T-cell (primary cell): ENCODE results near the gene EPO. TPM values are rescaled to one million over a fixed set of nuclear protein-coding genes. Genes with fewer than 3 reads are reported as not detected.
A peak's percentile ranks its signal among the peaks of the same experiment; 100 is the strongest.

Experiments used
- ATAC-seq, 4 experiments: fragments of 200-7000 bp in 3 of 4; fragments of 150-1000 bp in 1 of 4; cut with Tn5 transposase; replicated peaks in 1 of 4; 1 replicate in 3 of 4; 2 replicates in 1 of 4; pipeline ENCODE4 v1.10.0; 2021; ENCODE audit warnings: moderate library complexity in 3 of 4, mild to moderate bottlenecking in 2 of 4, moderate number of reproducible peaks in 1 of 4
- CTCF ChIA-PET, 2 donors: fragments of 300-600 bp; sonication (Branson Sonifier 250); formaldehyde crosslinking; loops; one replicate each; lab custom pipeline; 2022; ENCODE audit warnings: antibody characterized with exemption in 2 of 2; lab: Charles Lee
- POLR2A ChIA-PET, 2 donors: fragments of 300-600 bp; sonication (Branson Sonifier 250); formaldehyde crosslinking; loops; one replicate each; lab custom pipeline; 2022; ENCODE audit warnings: antibody characterized with exemption in 2 of 2; lab: Charles Lee
- DNase-seq, 35 experiments: peaks; one replicate each; pipeline versions ENCODE4 v3.0.0 to v3.0.0-alpha.2; 2013 to 2023
- H3K27ac ChIP-seq: one replicate; pipeline ENCODE4 v1.5.1; 2013; ENCODE audit warnings: low read length
- H3K27me3 ChIP-seq, 2 experiments: replicated peaks in 1 of 2; 1 replicate in 1 of 2; 2 replicates in 1 of 2; pipeline versions ENCODE4 v1.6.1 to v1.7.0; 2013; ENCODE audit warnings: low read length in 1 of 2, mixed read lengths in 1 of 2; ENCODE audit not compliant: control insufficient read depth in 2 of 2, insufficient read depth in 2 of 2; ENCODE audit errors: extremely low read depth in 1 of 2
- H3K36me3 ChIP-seq, 2 donors: 1 replicate in 1 of 2; 2 replicates in 1 of 2; pipeline versions ENCODE4 v1.6.1 to v1.7.0; 2013; ENCODE audit warnings: low read length in 1 of 2; ENCODE audit not compliant: control insufficient read depth in 2 of 2, insufficient read depth in 1 of 2; ENCODE audit errors: extremely low read depth in 1 of 2
- H3K4me1 ChIP-seq, 2 experiments: 1 replicate in 1 of 2; 2 replicates in 1 of 2; pipeline versions ENCODE4 v1.6.1 to v1.7.0; 2013; ENCODE audit warnings: low read length in 2 of 2, mixed read lengths in 1 of 2; ENCODE audit not compliant: insufficient read depth in 2 of 2, control insufficient read depth in 1 of 2; ENCODE audit errors: extremely low read depth in 1 of 2
- H3K4me3 ChIP-seq, 2 donors: 1 replicate in 1 of 2; 2 replicates in 1 of 2; pipeline versions ENCODE4 v1.5.1 to v1.7.0; 2013; ENCODE audit warnings: mild to moderate bottlenecking in 2 of 2, low read length in 1 of 2, moderate library complexity in 1 of 2; ENCODE audit not compliant: control insufficient read depth in 1 of 2; ENCODE audit errors: extremely low read depth in 1 of 2
- H3K9me3 ChIP-seq: 2 replicates; pipeline ENCODE4 v1.7.0; 2013
- H3K27ac Mint-ChIP-seq, 2 donors: one replicate each; pipeline ENCODE4 v1.8.0; 2020 to 2021; ENCODE audit warnings: mild to moderate bottlenecking in 2 of 2, mixed read lengths in 2 of 2
- H3K27me3 Mint-ChIP-seq, 2 donors: one replicate each; pipeline ENCODE4 v1.8.0; 2021 to 2022; ENCODE audit warnings: mixed read lengths in 2 of 2
- H3K36me3 Mint-ChIP-seq: one replicate; pipeline ENCODE4 v1.8.0; 2021; ENCODE audit warnings: mixed read lengths
- H3K4me1 Mint-ChIP-seq, 3 donors: one replicate each; pipeline ENCODE4 v1.8.0; 2020 to 2022; ENCODE audit warnings: mixed read lengths in 3 of 3, mild to moderate bottlenecking in 1 of 3
- H3K4me3 Mint-ChIP-seq, 3 donors: one replicate each; pipeline ENCODE4 v1.8.0; 2020 to 2022; ENCODE audit warnings: mild to moderate bottlenecking in 3 of 3, mixed read lengths in 3 of 3, moderate library complexity in 3 of 3
- H3K9me3 Mint-ChIP-seq, 3 donors: one replicate each; pipeline ENCODE4 v1.8.0; 2020 to 2022; ENCODE audit warnings: mixed read lengths in 3 of 3
- WGBS: methylation state at CpG from one replicate; pipeline ENCODE4 v1.1.5; 2013; ENCODE audit warnings: missing lambda C conversion rate; ENCODE audit not compliant: insufficient coverage; 5-methylcytosine and 5-hydroxymethylcytosine counted together
- total RNA-seq, 35 experiments: library from RNA in 6 of 35; stranded (reverse) in 6 of 35; fragments of 120-200 nt in 1 of 35; gene quantifications; one replicate each; pipeline versions ENCODE4 v1.2.1 to v1.2.4 and lab custom pipeline; 2013 to 2026

Gene EPO
- total RNA-seq (not detected), total RNA-seq (lab: John Stamatoyannopoulos, UW) (0 to 0.27 (median 0) reads per million in 29 experiments)
- not detected for total RNA-seq (2013)

- H3K36me3 ChIP-seq = no peaks in the 10 kb centered on the region
- 8% methylated on average over 21 of the region's 21 CpGs for WGBS
- no peak within 1 kb of the TSS for H3K27ac Mint-ChIP-seq
- H3K27me3 Mint-ChIP-seq = peaks cover 39 to 45% of the 10 kb centered on the region in 2 donors
- ATAC-seq = no peak
- peaks cover 5 to 6% (median 6%) of the 10 kb centered on the region in 3 donors for H3K4me1 Mint-ChIP-seq
- H3K4me1 ChIP-seq = peaks cover 0 to 7% of the 10 kb centered on the region in 2 experiments
- H3K36me3 Mint-ChIP-seq = peaks cover 4% of the 10 kb centered on the region
- H3K27me3 ChIP-seq = peaks cover 2 to 68% of the 10 kb centered on the region in 2 experiments
- no peak within 1 kb of the TSS for H3K4me3 ChIP-seq
- no peaks in the 10 kb centered on the region for H3K9me3 ChIP-seq
- DNase-seq = no peak
- H3K4me3 Mint-ChIP-seq = no peak within 1 kb of the TSS
- H3K9me3 Mint-ChIP-seq = peaks cover 0 to 11% (median 8%) of the 10 kb centered on the region in 3 donors
- no peak within 1 kb of the TSS for H3K27ac ChIP-seq
- ChIA-PET CTCF (interaction anchor here in 1 of 2 donors (0.7 kb wide), 1 partner anchor 381 kb away, joined by 3 read pairs; no protein-coding TSS in a partner anchor), POLR2A (no interaction called here)
These were observed at the start of gene EPO for GRCh38 chr7:100720279-100720670. Gene EPO (plus strand): TSS chr7:100720468. CDS start chr7:100720981, 513 bp downstream.

- Histone ChIP-seq H3K4me3 (no peak overlapping the region), H3K36me3 (peaks cover 3 to 4% of the 10 kb centered on the region in 2 donors), H3K4me1 (peaks cover 2 to 18% of the 10 kb centered on the region in 2 experiments), H3K9me3 (no peaks in the 10 kb centered on the region), H3K27ac (no peak overlapping the region), H3K27me3 (no peaks in the 10 kb centered on the region)
- Mint-ChIP-seq H3K27ac (peak overlapping the region in 1 of 2 donors; percentile 66), H3K4me1 (peaks cover 4 to 14% (median 9%) of the 10 kb centered on the region in 3 donors), H3K9me3 (no peaks in the 10 kb centered on the region), H3K36me3 (peaks cover under 1% of the 10 kb centered on the region), H3K27me3 (peaks cover 0 to 4% of the 10 kb centered on the region in 2 donors), H3K4me3 (peak overlapping the region in 1 of 3 donors; percentile 96)
- ATAC-seq = no peak
- WGBS = 93% methylated on average over 10 of the region's 18 CpGs
- CTCF ChIA-PET = interaction anchor here in 1 of 2 donors (0.6 to 1.5 kb wide), 3 partner anchors 23 to 209 kb away, joined by 3 to 6 read pairs (median 4); partner anchors contain the start of gene MOSPD3
- no peak for DNase-seq
- POLR2A ChIA-PET = interaction anchor here in 1 of 2 donors (0.6 kb wide), 1 partner anchor 139 kb away, joined by 4 read pairs; no protein-coding TSS in a partner anchor
These were observed 48.6 kb upstream of the EPO start for GRCh38 chr7:100671353-100672327.

- Mint-ChIP-seq H3K27me3 (peaks cover 0 to 2% of the 10 kb centered on the region in 2 donors), H3K9me3 (no peaks in the 10 kb centered on the region), H3K36me3 (peaks cover 11% of the 10 kb centered on the region), H3K4me1 (peaks cover 9 to 24% (median 16%) of the 10 kb centered on the region in 3 donors), H3K4me3 (peak within 1 kb of the TSS; percentile 95 to 96 (median 96)), H3K27ac (peak within 1 kb of the TSS; percentile 94 to 98)
- Histone ChIP-seq H3K9me3 (no peaks in the 10 kb centered on the region), H3K36me3 (peaks cover 14 to 22% of the 10 kb centered on the region in 2 donors), H3K4me1 (peaks cover 2 to 35% of the 10 kb centered on the region in 2 experiments), H3K27ac (peak within 1 kb of the TSS; percentile 83), H3K4me3 (peak within 1 kb of the TSS; percentile 80 to 85), H3K27me3 (no peaks in the 10 kb centered on the region)
- ATAC-seq (peak; percentile 53 to 62 (median 58)), DNase-seq (peak; percentile 84 to 99 (median 93))
- ChIA-PET POLR2A (no interaction called here), CTCF (interaction anchor here in 1 of 2 donors (0.6 to 1.0 kb wide), 5 partner anchors 16 to 61 kb away, joined by 3 to 6 read pairs (median 5); partner anchors contain the start of genes MOSPD3 and POP7)
- under 1% methylated on average over 57 of the region's 65 CpGs for WGBS
These were observed 46.8 kb upstream of the EPO start, which contains the start of gene GNB2 for GRCh38 chr7:100673302-100673941. Gene GNB2 (plus strand): TSS chr7:100673740. CDS start chr7:100676266, 2,526 bp downstream.

- CTCF ChIA-PET = no interaction called here
- Mint-ChIP-seq H3K36me3 (peaks cover 12% of the 10 kb centered on the region), H3K4me3 (peak overlapping the region; percentile 95 to 96 (median 96)), H3K27ac (peak overlapping the region; percentile 94 to 98), H3K27me3 (peaks cover 0 to 2% of the 10 kb centered on the region in 2 donors), H3K4me1 (peaks cover 10 to 26% (median 18%) of the 10 kb centered on the region in 3 donors), H3K9me3 (no peaks in the 10 kb centered on the region)
- Histone ChIP-seq H3K9me3 (no peaks in the 10 kb centered on the region), H3K4me1 (peaks cover 2 to 40% of the 10 kb centered on the region in 2 experiments), H3K27me3 (no peaks in the 10 kb centered on the region), H3K4me3 (peak overlapping the region; percentile 80 to 85), H3K36me3 (peaks cover 14 to 28% of the 10 kb centered on the region in 2 donors), H3K27ac (peak overlapping the region; percentile 83)
- DNase-seq (peak in 16 of 35 experiments; percentile 15 to 60 (median 34)), ATAC-seq (peak in 1 of 4 experiments; percentile 0)
- POLR2A ChIA-PET = no interaction called here
- WGBS = under 1% methylated on average over 19 of the region's 34 CpGs
These were observed 46.3 kb upstream of the EPO start for GRCh38 chr7:100673942-100674410.

- H3K36me3 ChIP-seq = peaks cover 14 to 33% of the 10 kb centered on the region in 2 donors
- Mint-ChIP-seq H3K4me1 (peaks cover 16 to 30% (median 24%) of the 10 kb centered on the region in 3 donors), H3K9me3 (no peaks in the 10 kb centered on the region), H3K36me3 (peaks cover 15% of the 10 kb centered on the region), H3K4me3 (peak overlapping the region; percentile 95 to 96 (median 96)), H3K27me3 (peaks cover 0 to 2% of the 10 kb centered on the region in 2 donors), H3K27ac (peak overlapping the region; percentile 94 to 98)
- H3K27me3 ChIP-seq = no peaks in the 10 kb centered on the region
- H3K27ac ChIP-seq = peak overlapping the region; percentile 83
- peak in 17 of 35 experiments; percentile 15 to 53 (median 34) for DNase-seq
- WGBS = 0% methylated on average over 28 of the region's 43 CpGs
- peaks cover 2 to 46% of the 10 kb centered on the region in 2 experiments for H3K4me1 ChIP-seq
- ChIA-PET POLR2A (no interaction called here), CTCF (interaction anchor here in 1 of 2 donors (0.6 kb wide), 1 partner anchor 427 kb away, joined by 5 read pairs; no protein-coding TSS in a partner anchor)
- H3K4me3 ChIP-seq = peak overlapping the region; percentile 80 to 85
- no peak for ATAC-seq
- no peaks in the 10 kb centered on the region for H3K9me3 ChIP-seq
These were observed 45.7 kb upstream of the EPO start for GRCh38 chr7:100674411-100675104.
